ENCODE results near the gene MIAT. TPM values are rescaled to one million over a fixed set of nuclear protein-coding genes. Genes with fewer than 3 reads are reported as not detected.

The MIAT gene
- total and polyA plus RNA-seq, 2 of the 4 experiments (the other 2 are of a cell fraction), result 0.54 to 0.65 TPM

DNA sequence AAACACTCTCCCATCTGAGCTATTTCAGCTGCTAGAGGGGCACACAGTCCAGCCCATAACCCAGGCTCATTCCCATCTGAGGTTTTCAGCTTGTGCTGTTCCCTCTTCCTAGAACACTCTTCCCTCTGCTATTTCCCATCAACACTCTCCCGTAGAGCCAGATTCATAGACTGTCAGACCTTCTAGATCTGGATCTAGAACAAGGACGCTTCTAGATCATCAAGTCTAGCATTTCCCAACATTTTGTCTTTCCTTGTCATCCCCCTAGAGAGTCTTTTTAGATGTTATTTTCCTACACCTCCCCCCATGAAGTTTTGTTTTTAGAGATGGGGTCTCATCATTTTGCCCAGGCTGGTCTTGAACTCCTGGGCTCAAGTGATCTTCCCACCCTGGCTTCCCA is 22.3 kb upstream of the MIAT start:
- Histone ChIP-seq H2AK5ac (ENCODE audit: low read depth, low read length) (no peak overlapping the region), H3K14ac (replicated peaks; ENCODE audit: low read depth, low read length) (no peak overlapping the region), H2AK9ac (replicated peaks; ENCODE audit: low read depth, low read length, poor library complexity) (no peak overlapping the region), H3K23ac (ENCODE audit: low read depth, low read length) (no peak overlapping the region), H3K9me3 (ENCODE audit: control insufficient read depth, insufficient read depth, low read length) (no peaks in the 10 kb centered on the region), H3K56ac (ENCODE audit: extremely low read depth, insufficient read depth, low read length) (no peak overlapping the region), H4K20me1 (ENCODE audit: insufficient read depth, low read length) (no peaks in the 10 kb centered on the region), H3K4ac (ENCODE audit: low read depth, low read length) (no peak overlapping the region), H4K91ac (ENCODE audit: insufficient read depth, low read depth, low read length) (no peak overlapping the region), H3K27ac (ENCODE audit: insufficient read depth, low read length) (no peak overlapping the region), H3K9ac (ENCODE audit: low read depth, low read length) (no peak overlapping the region), H3K36me3 (ENCODE audit: control insufficient read depth, insufficient read depth, low read length) (no peaks in the 10 kb centered on the region), H3K4me1 (ENCODE audit: control insufficient read depth, insufficient read depth, low read length) (no peaks in the 10 kb centered on the region), H4K8ac (ENCODE audit: low read depth in 2 of 2, low read length in 2 of 2) (no peak overlapping the region), H2AFZ (replicated peaks; ENCODE audit: low read length, poor library complexity) (no peak overlapping the region), H3K4me3 (ENCODE audit: insufficient read depth, low read depth, low read length) (no peak overlapping the region), H2BK15ac (ENCODE audit: low read depth, low read length) (no peak overlapping the region), H3K4me2 (ENCODE audit: low read depth, low read length) (no peak overlapping the region), H2BK5ac (ENCODE audit: low read depth, low read length, poor library complexity, severe bottlenecking) (no peak overlapping the region), H3K79me1 (ENCODE audit: low read depth in 1 of 2, low read length in 2 of 2) (no peaks in the 10 kb centered on the region), H2BK20ac (ENCODE audit: low read depth, low read length) (no peak overlapping the region), H2BK120ac (ENCODE audit: low read depth, low read length) (no peak overlapping the region), H3K9me1 (ENCODE audit: insufficient read depth, low read length) (no peaks in the 10 kb centered on the region), H3K18ac (ENCODE audit: low read depth, low read length) (no peak overlapping the region), H4K5ac (ENCODE audit: low read depth, low read length) (no peak overlapping the region), H3K27me3 (ENCODE audit: control insufficient read depth, insufficient read depth, low read length) (peaks cover 16% of the 10 kb centered on the region)
- WGBS, 2 experiments (ENCODE audit: extremely low coverage in 2 of 2, insufficient read length in 1 of 2), result no CpG with 5 or more reads among the region's 2 CpGs
- intact Hi-C loops (cut with micrococcal nuclease), result no loop called here
- no TSS peak for BruUV-seq (replicated peaks)
- DNase-seq (no peak), ATAC-seq (ENCODE audit: low read depth) (no peak)
- in situ Hi-C loops (cut with MboI; ENCODE audit: low sequenced_read_pairs), result no loop called here
- dilution Hi-C loops (cut with HindIII; ENCODE audit: low sequenced_read_pairs, unreplicated experiment), result no loop called here
- ChIA-PET CTCF (interaction anchor here (0.6 kb wide), 1 partner anchor 54 kb away, joined by 3 read pairs; no protein-coding TSS in a partner anchor), POLR2A (ENCODE audit: unreplicated experiment) (no interaction called here)
- TF ChIP-seq RFX5 (IDR thresholded peaks at IDR 0.05; ENCODE audit: low read depth, low read length) (no peak), NFE2L2 (IDR thresholded peaks at IDR 0.05; ENCODE audit: low read depth, low read length) (no peak), MAFK (IDR thresholded peaks at IDR 0.05; ENCODE audit: low read depth, low read length) (no peak), SMC3 (IDR thresholded peaks at IDR 0.05; ENCODE audit: low read depth, low read length) (no peak), RCOR1 (IDR thresholded peaks at IDR 0.05; ENCODE audit: insufficient replicate concordance, low read length) (no peak), CHD1 (IDR thresholded peaks at IDR 0.05; ENCODE audit: low read depth, low read length) (no peak), RAD21 (IDR thresholded peaks at IDR 0.05; ENCODE audit: low read length) (no peak), MXI1 (IDR thresholded peaks at IDR 0.05; ENCODE audit: borderline replicate concordance, low read depth, low read length) (no peak), POLR2A (IDR thresholded peaks at IDR 0.05; ENCODE audit: low read depth, low read length) (no peak), FOS (IDR thresholded peaks at IDR 0.05; ENCODE audit: low read depth, low read length) (no peak), CEBPB (IDR thresholded peaks at IDR 0.05; ENCODE audit: low read depth, low read length) (no peak), MAZ (IDR thresholded peaks at IDR 0.05; ENCODE audit: borderline replicate concordance, low read depth, low read length) (no peak), BHLHE40 (IDR thresholded peaks at IDR 0.05; ENCODE audit: low read depth, low read length) (no peak)
- TF ChIP-seq, protein P1, sequence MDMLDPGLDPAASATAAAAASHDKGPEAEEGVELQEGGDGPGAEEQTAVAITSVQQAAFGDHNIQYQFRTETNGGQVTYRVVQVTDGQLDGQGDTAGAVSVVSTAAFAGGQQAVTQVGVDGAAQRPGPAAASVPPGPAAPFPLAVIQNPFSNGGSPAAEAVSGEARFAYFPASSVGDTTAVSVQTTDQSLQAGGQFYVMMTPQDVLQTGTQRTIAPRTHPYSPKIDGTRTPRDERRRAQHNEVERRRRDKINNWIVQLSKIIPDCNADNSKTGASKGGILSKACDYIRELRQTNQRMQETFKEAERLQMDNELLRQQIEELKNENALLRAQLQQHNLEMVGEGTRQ (IDR thresholded peaks at IDR 0.05; ENCODE audit: low read depth, low read length), result no peak
- TF ChIP-seq, protein P2, sequence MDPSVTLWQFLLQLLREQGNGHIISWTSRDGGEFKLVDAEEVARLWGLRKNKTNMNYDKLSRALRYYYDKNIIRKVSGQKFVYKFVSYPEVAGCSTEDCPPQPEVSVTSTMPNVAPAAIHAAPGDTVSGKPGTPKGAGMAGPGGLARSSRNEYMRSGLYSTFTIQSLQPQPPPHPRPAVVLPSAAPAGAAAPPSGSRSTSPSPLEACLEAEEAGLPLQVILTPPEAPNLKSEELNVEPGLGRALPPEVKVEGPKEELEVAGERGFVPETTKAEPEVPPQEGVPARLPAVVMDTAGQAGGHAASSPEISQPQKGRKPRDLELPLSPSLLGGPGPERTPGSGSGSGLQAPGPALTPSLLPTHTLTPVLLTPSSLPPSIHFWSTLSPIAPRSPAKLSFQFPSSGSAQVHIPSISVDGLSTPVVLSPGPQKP (IDR thresholded peaks at IDR 0.05; ENCODE audit: borderline replicate concordance, low read depth, low read length), result no peak
- TF ChIP-seq, protein P3, sequence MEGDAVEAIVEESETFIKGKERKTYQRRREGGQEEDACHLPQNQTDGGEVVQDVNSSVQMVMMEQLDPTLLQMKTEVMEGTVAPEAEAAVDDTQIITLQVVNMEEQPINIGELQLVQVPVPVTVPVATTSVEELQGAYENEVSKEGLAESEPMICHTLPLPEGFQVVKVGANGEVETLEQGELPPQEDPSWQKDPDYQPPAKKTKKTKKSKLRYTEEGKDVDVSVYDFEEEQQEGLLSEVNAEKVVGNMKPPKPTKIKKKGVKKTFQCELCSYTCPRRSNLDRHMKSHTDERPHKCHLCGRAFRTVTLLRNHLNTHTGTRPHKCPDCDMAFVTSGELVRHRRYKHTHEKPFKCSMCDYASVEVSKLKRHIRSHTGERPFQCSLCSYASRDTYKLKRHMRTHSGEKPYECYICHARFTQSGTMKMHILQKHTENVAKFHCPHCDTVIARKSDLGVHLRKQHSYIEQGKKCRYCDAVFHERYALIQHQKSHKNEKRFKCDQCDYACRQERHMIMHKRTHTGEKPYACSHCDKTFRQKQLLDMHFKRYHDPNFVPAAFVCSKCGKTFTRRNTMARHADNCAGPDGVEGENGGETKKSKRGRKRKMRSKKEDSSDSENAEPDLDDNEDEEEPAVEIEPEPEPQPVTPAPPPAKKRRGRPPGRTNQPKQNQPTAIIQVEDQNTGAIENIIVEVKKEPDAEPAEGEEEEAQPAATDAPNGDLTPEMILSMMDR (conservative IDR thresholded peaks at IDR 0.05; ENCODE audit: low read depth, low read length), result no peak

All from IMR-90 (cell line).